ENCODE results near the gene GABBR2. TPM values are rescaled to one million over a fixed set of nuclear protein-coding genes. Genes with fewer than 3 reads are reported as not detected.

Gene GABBR2
- total RNA-seq, 1 donor from 2014 or later = 116 TPM

- Mint-ChIP-seq H3K27me3 (ENCODE audit: unreplicated experiment) (no peaks in the 10 kb centered on the region), H3K9me3 (ENCODE audit: unreplicated experiment) (peaks cover 2% of the 10 kb centered on the region), H3K27ac (ENCODE audit: unreplicated experiment) (no peak overlapping the region), H3K36me3 (ENCODE audit: unreplicated experiment) (peaks cover 13% of the 10 kb centered on the region), H3K4me1 (ENCODE audit: low read depth, unreplicated experiment) (peaks cover 5% of the 10 kb centered on the region), H3K4me3 (ENCODE audit: unreplicated experiment) (no peak overlapping the region)
- no peak for TF ChIP-seq CTCF (IDR thresholded peaks at IDR 0.05; ENCODE audit: partially characterized antibody, unreplicated experiment)
- no peak for DNase-seq
These were observed 323.0 kb downstream of the GABBR2 start for GRCh38 chr9:98385751-98386150.

GRCh38 chr9:98383758-98384157 is 325.0 kb downstream of the GABBR2 start:
- Mint-ChIP-seq H3K36me3 (ENCODE audit: unreplicated experiment) (peaks cover 11% of the 10 kb centered on the region), H3K9me3 (ENCODE audit: unreplicated experiment) (peaks cover 5% of the 10 kb centered on the region), H3K27ac (ENCODE audit: unreplicated experiment) (no peak overlapping the region), H3K4me3 (ENCODE audit: unreplicated experiment) (no peak overlapping the region), H3K4me1 (ENCODE audit: low read depth, unreplicated experiment) (peaks cover 15% of the 10 kb centered on the region), H3K27me3 (ENCODE audit: unreplicated experiment) (no peaks in the 10 kb centered on the region)
- no peak for TF ChIP-seq CTCF (IDR thresholded peaks at IDR 0.05; ENCODE audit: partially characterized antibody, unreplicated experiment)
- no peak for DNase-seq

GRCh38 chr9:98381311-98382103 is 327.2 kb downstream of the GABBR2 start:
- DNase-seq = no peak

GRCh38 chr9:98380065-98380681 is 328.6 kb downstream of the GABBR2 start:
- TF ChIP-seq CTCF (IDR thresholded peaks at IDR 0.05; ENCODE audit: partially characterized antibody, unreplicated experiment) = no peak
- Mint-ChIP-seq H3K27ac (ENCODE audit: unreplicated experiment) (peak overlapping the region; percentile 68), H3K4me1 (ENCODE audit: low read depth, unreplicated experiment) (peaks cover 17% of the 10 kb centered on the region)

More at GRCh38 chr9:98381311-98382103, 327.2 kb downstream of the GABBR2 start:
- H3K4me3 Mint-ChIP-seq (ENCODE audit: unreplicated experiment) = no peak overlapping the region
- peaks cover 15% of the 10 kb centered on the region for H3K4me1 Mint-ChIP-seq (ENCODE audit: low read depth, unreplicated experiment)
- H3K27ac Mint-ChIP-seq (ENCODE audit: unreplicated experiment) = no peak overlapping the region
- peaks cover 5% of the 10 kb centered on the region for H3K9me3 Mint-ChIP-seq (ENCODE audit: unreplicated experiment)
- H3K36me3 Mint-ChIP-seq (ENCODE audit: unreplicated experiment) = peaks cover 6% of the 10 kb centered on the region
- no peak for TF ChIP-seq CTCF (IDR thresholded peaks at IDR 0.05; ENCODE audit: partially characterized antibody, unreplicated experiment)
- no peaks in the 10 kb centered on the region for H3K27me3 Mint-ChIP-seq (ENCODE audit: unreplicated experiment)

GRCh38 chr9:98379572-98379971 is 329.2 kb downstream of the GABBR2 start:
- DNase-seq = no peak
- no peak overlapping the region for H3K4me3 Mint-ChIP-seq (ENCODE audit: unreplicated experiment)
- peaks cover 11% of the 10 kb centered on the region for H3K36me3 Mint-ChIP-seq (ENCODE audit: unreplicated experiment)
- peaks cover 8% of the 10 kb centered on the region for H3K9me3 Mint-ChIP-seq (ENCODE audit: unreplicated experiment)
- H3K27me3 Mint-ChIP-seq (ENCODE audit: unreplicated experiment) = peaks cover 2% of the 10 kb centered on the region
- TF ChIP-seq CTCF (IDR thresholded peaks at IDR 0.05; ENCODE audit: partially characterized antibody, unreplicated experiment) = no peak
- H3K27ac Mint-ChIP-seq (ENCODE audit: unreplicated experiment) = no peak overlapping the region
- peaks cover 20% of the 10 kb centered on the region for H3K4me1 Mint-ChIP-seq (ENCODE audit: low read depth, unreplicated experiment)

More at GRCh38 chr9:98380065-98380681, 328.6 kb downstream of the GABBR2 start:
- H3K4me3 Mint-ChIP-seq (ENCODE audit: unreplicated experiment) = peak overlapping the region; percentile 9
- DNase-seq = peak; percentile 45
- H3K36me3 Mint-ChIP-seq (ENCODE audit: unreplicated experiment) = peaks cover 8% of the 10 kb centered on the region
- peaks cover 8% of the 10 kb centered on the region for H3K9me3 Mint-ChIP-seq (ENCODE audit: unreplicated experiment)
- H3K27me3 Mint-ChIP-seq (ENCODE audit: unreplicated experiment) = no peaks in the 10 kb centered on the region
